ENCODE data around the gene MAB21L3. TPM values are rescaled to one million over a fixed set of nuclear protein-coding genes. Genes with fewer than 3 reads are reported as not detected.
A peak's percentile ranks its signal among the peaks of the same experiment; 100 is the strongest.

Gene MAB21L3
- total RNA-seq, 1 donor from 2014 or later, result not detected

- DNase-seq (ENCODE audit: extremely low spot score, unreplicated experiment), result no peak
- H3K27ac Mint-ChIP-seq, result no peak overlapping the region
- H3K4me1 Mint-ChIP-seq (ENCODE audit: unreplicated experiment), result no peaks in the 10 kb centered on the region
- no peaks in the 10 kb centered on the region for H3K36me3 Mint-ChIP-seq
- no peak overlapping the region for H3K4me3 Mint-ChIP-seq
- TF ChIP-seq, protein P1, sequence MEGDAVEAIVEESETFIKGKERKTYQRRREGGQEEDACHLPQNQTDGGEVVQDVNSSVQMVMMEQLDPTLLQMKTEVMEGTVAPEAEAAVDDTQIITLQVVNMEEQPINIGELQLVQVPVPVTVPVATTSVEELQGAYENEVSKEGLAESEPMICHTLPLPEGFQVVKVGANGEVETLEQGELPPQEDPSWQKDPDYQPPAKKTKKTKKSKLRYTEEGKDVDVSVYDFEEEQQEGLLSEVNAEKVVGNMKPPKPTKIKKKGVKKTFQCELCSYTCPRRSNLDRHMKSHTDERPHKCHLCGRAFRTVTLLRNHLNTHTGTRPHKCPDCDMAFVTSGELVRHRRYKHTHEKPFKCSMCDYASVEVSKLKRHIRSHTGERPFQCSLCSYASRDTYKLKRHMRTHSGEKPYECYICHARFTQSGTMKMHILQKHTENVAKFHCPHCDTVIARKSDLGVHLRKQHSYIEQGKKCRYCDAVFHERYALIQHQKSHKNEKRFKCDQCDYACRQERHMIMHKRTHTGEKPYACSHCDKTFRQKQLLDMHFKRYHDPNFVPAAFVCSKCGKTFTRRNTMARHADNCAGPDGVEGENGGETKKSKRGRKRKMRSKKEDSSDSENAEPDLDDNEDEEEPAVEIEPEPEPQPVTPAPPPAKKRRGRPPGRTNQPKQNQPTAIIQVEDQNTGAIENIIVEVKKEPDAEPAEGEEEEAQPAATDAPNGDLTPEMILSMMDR (conservative IDR thresholded peaks at IDR 0.05), result no peak
- H3K9me3 Mint-ChIP-seq, result peaks cover 5% of the 10 kb centered on the region
- H3K27me3 Mint-ChIP-seq, result peaks cover 6% of the 10 kb centered on the region
Measured at GRCh38 chr1:116131170-116131569, 20.0 kb downstream of the MAB21L3 start.

DNA sequence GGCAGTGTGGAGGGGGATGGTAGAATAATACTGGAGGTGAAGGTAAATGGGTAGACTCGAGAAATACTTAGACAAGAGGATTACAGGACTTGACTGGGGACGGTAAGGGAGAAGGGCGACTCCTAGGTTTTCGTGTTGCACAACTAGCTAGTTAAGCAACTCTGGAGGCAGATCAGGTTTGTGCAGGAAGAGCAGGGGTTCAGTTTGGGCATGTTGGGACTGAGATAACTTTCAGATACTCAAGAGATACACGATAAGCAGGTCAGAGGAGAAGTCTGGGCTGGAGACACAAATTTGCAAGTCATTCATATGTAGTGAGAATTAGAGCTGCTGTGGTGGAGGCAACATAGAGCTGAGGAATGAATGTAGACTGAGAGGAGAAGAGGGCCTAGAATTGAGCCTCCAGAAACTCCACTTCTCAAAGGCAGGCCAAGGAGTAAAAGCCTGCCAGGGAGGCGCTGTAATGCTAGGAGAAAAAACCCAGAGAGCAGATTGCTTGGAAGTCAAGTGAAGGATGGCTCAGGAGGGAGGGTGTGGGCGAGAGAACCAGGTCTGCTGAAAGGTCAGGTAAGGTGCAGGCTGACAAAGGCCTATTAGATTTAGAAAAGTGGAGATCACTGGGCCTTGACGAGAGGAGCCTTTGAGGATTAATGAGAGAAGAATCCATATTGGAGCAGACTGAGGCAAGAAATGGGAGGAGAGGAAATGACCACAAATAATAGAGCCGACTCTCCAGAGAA is 20.8 kb downstream of the MAB21L3 start:
- TF ChIP-seq, protein P1 (conservative IDR thresholded peaks at IDR 0.05), result no peak
- Mint-ChIP-seq H3K36me3 (no peaks in the 10 kb centered on the region), H3K4me3 (no peak overlapping the region), H3K4me1 (ENCODE audit: unreplicated experiment) (no peaks in the 10 kb centered on the region), H3K9me3 (peaks cover 5% of the 10 kb centered on the region), H3K27ac (no peak overlapping the region), H3K27me3 (peaks cover 3% of the 10 kb centered on the region)
- DNase-seq (ENCODE audit: extremely low spot score, unreplicated experiment), result no peak

GRCh38 chr1:116133696-116134475 is 22.7 kb downstream of the MAB21L3 start:
- Mint-ChIP-seq H3K36me3 (no peaks in the 10 kb centered on the region), H3K9me3 (peaks cover 7% of the 10 kb centered on the region), H3K4me1 (ENCODE audit: unreplicated experiment) (peaks cover 2% of the 10 kb centered on the region), H3K27me3 (peaks cover 3% of the 10 kb centered on the region), H3K4me3 (no peak overlapping the region), H3K27ac (no peak overlapping the region)
- TF ChIP-seq, protein P1 (conservative IDR thresholded peaks at IDR 0.05), result peak; percentile 47
- no peak for DNase-seq (ENCODE audit: extremely low spot score, unreplicated experiment)

- Mint-ChIP-seq H3K4me3 (no peak overlapping the region), H3K9me3 (peaks cover 11% of the 10 kb centered on the region), H3K27ac (no peak overlapping the region), H3K36me3 (no peaks in the 10 kb centered on the region), H3K27me3 (peaks cover 3% of the 10 kb centered on the region), H3K4me1 (ENCODE audit: unreplicated experiment) (peaks cover 6% of the 10 kb centered on the region)
- TF ChIP-seq, protein P1 (conservative IDR thresholded peaks at IDR 0.05), result no peak
- no peak for DNase-seq (ENCODE audit: extremely low spot score, unreplicated experiment)
Measured at GRCh38 chr1:116134476-116134773, 23.2 kb downstream of the MAB21L3 start.

DNA sequence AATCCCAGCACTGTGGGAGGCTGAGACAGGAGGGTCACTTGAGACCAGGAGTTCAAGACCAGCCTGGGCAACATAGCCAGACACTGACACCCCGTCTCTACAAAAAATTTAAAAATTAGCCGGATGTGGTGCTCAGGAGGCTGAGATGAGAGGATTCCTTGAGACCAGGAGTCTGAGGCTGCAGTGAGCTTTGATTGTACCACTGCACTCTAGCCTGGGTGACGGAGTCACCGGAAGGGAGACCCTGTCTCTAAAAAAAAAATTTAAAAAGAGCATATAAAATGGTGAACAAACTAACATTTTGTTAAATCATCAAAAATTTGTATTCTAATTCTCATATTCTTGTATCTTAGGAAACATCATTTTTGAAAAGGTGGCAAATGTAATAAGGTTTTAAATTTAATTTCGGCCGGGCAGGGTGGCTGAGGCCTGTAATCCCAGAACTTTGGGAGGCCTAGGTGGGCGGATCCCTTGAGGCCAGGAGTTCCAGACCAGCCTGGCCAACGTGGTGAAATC is 27.1 kb downstream of the MAB21L3 start:
- no peak for DNase-seq (ENCODE audit: extremely low spot score, unreplicated experiment)
- H3K27ac Mint-ChIP-seq, result no peak overlapping the region
- no peak overlapping the region for H3K4me3 Mint-ChIP-seq
- H3K4me1 Mint-ChIP-seq (ENCODE audit: unreplicated experiment), result peaks cover 6% of the 10 kb centered on the region
- H3K36me3 Mint-ChIP-seq, result no peaks in the 10 kb centered on the region
- H3K27me3 Mint-ChIP-seq, result peaks cover 3% of the 10 kb centered on the region
- TF ChIP-seq, protein P1 (conservative IDR thresholded peaks at IDR 0.05), result no peak
- H3K9me3 Mint-ChIP-seq, result peaks cover 11% of the 10 kb centered on the region
